DMS79 (cell line): ENCODE data around the gene SSU72.
"Not testable (repeated sequence)": the region's sequence is repeated elsewhere in the genome, so short reads cannot be mapped to it uniquely, and the experiment has no call there.

Experiments
- DNase-seq: peaks from one replicate; lab custom pipeline; 2025; lab: John Stamatoyannopoulos, UW

The SSU72 gene

DNA sequence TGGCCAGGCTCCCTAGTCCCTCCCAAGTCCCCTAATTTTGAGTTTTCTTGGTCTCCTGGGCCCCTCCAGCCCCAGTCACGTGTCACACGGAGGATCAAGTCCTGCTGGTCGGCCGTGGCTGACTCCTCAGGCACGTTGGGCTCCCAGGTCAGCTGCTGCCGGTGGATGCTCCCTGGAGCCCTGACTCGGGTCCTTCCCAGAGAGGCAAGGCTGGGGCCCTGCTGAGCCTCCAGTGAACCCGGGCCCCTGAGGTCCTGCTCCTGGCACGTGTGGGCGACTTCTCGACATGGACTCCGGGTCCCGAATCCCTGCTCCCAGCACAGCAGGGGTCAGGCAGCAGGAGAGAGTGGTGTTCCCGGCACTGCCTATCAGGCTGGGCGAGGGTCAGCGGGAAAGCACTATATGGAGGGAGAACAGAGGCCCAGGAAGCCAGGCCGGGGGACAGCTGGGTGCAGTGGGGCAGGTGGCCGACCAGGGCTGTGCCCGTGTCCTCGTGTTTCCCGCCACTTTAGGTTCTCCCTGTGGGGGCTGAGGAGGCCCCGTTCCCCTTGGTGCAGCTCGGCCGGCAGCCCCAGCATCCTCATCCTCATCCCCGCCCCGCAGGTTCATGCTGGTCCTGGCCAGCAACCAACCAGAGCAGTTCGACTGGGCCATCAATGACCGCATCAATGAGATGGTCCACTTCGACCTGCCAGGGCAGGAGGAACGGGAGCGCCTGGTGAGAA is 47.4 kb downstream of the SSU72 start:
- no peak for DNase-seq

DNA sequence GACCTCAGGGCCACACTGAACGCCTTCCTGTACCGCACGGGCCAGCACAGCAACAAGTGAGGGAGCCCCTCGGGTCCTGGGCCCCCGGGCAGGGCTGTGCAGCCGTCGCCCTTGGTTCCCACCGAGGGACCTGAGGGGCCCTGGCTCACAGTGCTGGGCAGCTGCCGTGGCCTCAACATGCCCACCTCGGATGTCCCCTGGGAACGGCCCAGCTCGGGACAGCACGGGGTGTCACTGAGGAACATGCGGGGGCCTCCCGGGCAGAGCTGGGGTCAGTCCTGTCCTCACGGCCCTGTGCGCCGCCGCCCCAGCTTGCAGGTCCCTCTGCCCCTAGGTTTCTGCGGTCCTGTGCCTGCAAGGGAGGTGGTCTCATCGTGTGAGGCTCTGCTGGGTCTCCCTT is 48.2 kb downstream of the SSU72 start:
- not testable (repeated sequence) for DNase-seq

GRCh38 chr1:1524750-1525383 is 49.8 kb downstream of the SSU72 start:
- not testable (repeated sequence) for DNase-seq

GRCh38 chr1:1523651-1524050 is 51.0 kb downstream of the SSU72 start:
- not testable (repeated sequence) for DNase-seq

GRCh38 chr1:1523226-1523625 is 51.4 kb downstream of the SSU72 start:
- not testable (repeated sequence) for DNase-seq

GRCh38 chr1:1522536-1522935 is 52.1 kb downstream of the SSU72 start:
- not testable (repeated sequence) for DNase-seq

DNA sequence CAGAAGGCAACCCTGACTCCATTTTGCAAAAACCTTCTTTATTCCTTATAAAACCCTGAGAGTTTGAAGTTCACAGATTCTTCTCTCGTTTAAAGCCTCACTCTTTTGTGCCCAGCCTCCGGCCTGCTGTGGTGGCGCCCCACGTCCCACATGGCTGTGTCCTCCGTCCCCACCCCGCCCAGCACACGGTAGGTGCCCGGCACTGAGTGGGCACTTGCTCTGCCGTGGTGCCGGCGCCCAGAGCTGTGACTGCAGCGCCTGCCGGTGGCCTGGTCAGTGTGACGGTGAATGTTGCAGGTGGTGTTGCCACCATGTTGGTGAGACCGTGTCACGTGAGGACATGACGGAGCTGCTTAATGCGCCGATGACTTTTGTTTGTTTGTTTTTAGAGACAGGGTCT is 53.3 kb downstream of the SSU72 start:
- DNase-seq: no peak

DNA sequence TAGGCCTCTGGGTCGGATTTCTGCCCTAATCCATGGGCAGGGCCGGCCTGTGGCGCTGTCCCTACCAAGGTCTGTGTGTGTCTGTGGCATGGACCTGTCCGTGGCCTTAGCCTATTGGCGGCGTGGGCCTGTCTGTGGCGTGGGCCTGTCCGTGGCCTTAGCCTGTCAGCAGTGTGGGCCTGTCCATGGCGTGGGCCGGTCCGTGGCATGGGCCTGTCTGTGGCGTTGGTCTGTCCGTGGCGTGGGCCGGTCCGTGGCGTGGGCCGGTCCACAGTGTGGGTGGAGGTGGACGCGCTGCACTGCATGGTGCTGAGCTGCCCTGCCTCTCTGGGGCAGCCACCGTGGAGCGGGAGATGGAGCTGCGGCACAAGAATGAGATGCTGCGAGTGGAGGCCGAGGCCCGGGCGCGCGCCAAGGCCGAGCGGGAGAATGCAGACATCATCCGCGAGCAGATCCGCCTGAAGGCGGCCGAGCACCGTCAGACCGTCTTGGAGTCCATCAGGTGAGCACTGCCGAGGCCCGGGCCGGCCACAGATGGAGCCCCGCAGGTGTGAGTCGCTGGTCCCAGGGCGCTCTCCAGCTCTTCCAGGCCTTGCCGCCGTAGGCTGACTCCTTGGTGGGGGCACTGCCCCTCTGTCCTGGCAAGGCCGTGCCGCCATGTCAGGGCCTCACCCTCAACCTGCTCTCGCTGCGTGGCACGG is 54.7 kb downstream of the SSU72 start:
- not testable (repeated sequence) for DNase-seq

- not testable (repeated sequence) for DNase-seq
These were observed 56.0 kb downstream of the SSU72 start for GRCh38 chr1:1518621-1519007.

DNA sequence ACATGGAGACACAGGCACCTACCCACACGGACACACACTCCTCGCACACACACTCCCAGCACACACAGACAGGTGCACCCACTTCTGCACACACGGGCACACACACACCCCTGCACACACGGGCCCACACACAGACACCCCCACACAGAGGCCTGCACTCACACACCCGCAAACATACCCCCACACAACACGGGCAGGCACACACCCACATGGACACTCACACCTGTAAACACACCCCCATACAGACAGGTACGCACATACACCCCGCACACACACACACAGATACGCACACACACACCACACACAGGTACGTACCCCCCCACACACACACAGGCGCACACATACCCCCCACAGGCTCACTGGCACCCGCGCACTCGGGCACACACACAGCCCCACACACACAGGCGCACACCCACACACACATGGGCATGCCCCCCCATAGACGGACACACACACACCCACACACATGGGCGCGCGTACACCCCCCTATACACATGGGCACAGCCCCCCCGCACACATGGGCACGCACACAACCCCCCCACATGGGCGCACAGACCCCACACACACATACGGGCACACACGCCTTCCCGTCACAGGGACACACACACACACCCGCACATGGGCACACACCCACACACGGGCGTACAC is 56.6 kb downstream of the SSU72 start:
- no peak for DNase-seq

- DNase-seq: not testable (repeated sequence)
These were observed 57.7 kb downstream of the SSU72 start for GRCh38 chr1:1516923-1517322.

DNA sequence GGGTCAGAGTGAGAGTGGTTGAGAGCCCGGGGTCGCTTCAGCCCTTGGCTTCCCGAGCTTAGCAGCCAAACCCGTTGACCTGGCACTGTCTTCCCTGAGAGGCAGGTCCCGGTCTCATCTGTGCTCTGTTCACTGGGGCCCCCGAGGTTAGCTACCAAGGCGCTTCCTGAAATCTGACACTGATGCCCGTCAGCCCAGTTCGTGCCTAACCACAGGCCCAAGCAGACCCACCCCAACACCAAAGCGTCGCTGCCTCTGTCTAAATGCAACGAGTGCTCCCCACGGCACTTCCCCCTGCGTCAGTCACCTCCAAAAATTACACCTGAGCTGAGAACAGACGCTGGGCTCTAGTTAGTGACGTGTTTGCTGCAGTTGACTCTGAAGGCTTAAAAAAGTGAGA is 60.3 kb downstream of the SSU72 start:
- not testable (repeated sequence) for DNase-seq

- DNase-seq: not testable (repeated sequence)
These were observed 61.0 kb downstream of the SSU72 start for GRCh38 chr1:1513675-1514074.

DNA sequence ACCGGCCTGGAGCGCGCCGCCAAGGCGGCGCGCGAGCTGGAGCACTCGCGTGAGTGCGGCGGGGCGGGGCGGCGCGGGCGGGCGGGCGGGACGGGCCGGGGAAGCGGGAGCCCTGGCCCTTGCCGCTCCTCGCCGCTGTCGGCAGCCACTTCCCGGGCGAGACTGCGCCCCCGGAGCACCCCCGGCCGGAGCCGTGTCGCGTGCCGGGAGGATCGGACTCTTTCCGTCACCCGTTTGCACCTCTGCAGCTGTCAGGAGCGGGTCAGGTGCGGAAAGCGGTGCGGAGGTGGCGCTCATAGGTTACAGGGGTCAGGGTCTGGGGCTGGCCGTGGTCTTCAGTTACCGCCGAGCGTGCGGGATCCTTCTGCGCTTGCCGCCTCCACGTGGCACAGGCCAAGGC is 62.2 kb downstream of the SSU72 start:
- DNase-seq: not testable (repeated sequence)

GRCh38 chr1:1511533-1512285 is 63.0 kb downstream of the SSU72 start, which contains the start of gene ATAD3A:
TSS of gene ATAD3A (plus strand) at chr1:1512162. CDS start at chr1:1512269, 107 bp downstream.
- peak; percentile 92 for DNase-seq

GRCh38 chr1:1510912-1511532 is 63.6 kb downstream of the SSU72 start:
- DNase-seq: no peak

GRCh38 chr1:1509465-1509850 is 65.2 kb downstream of the SSU72 start:
- not testable (repeated sequence) for DNase-seq

- not testable (repeated sequence) for DNase-seq
These were observed 65.7 kb downstream of the SSU72 start for GRCh38 chr1:1508775-1509464.

DNA sequence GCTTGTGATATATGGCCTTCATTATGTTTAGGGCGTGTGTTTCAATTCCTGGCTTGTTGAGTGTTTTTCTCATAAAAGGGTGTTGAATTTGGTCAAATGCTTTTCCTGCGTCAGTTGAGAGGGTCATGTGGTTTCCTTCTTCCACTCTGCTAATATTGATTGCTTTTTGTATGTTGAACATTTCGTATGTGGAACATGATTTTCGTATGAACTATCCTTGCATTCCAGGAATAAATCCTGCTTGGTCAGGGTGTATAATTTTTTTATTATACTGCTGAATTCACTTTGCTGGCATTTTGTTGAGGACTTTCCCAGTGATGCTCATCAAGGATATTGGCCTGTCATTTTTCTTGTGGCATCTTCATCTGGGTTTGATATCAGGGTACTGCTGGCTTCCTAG is 67.4 kb downstream of the SSU72 start:
- DNase-seq: no peak

- DNase-seq: not testable (repeated sequence)
These were observed 68.9 kb downstream of the SSU72 start for GRCh38 chr1:1505801-1506200.
